Astrocyte of the spinal cord (primary cell): ENCODE measurements around the gene ACADS.

Experiments used
- DNase-seq: peaks from one replicate; pipeline ENCODE4 v3.0.0; 2011; ENCODE audit warnings: low read depth, low spot score
- H3K4me3 ChIP-seq: 2 replicates; pipeline ENCODE4 v1.5.1; 2011; ENCODE audit warnings: low read depth, mild to moderate bottlenecking, low read length, moderate library complexity
- in situ Hi-C: cut with HindIII; loops from 2 replicates; pipeline ENCODE4 v1.10.0; 2017; ENCODE audit warnings: low sequenced_read_pairs
- TF ChIP-seq, protein P1 (sequence below): IDR thresholded peaks from 2 replicates; pipeline ENCODE4 v1.5.1; 2012; ENCODE audit warnings: low read depth, mild to moderate bottlenecking, low read length, inconsistent platforms

Gene ACADS

DNA sequence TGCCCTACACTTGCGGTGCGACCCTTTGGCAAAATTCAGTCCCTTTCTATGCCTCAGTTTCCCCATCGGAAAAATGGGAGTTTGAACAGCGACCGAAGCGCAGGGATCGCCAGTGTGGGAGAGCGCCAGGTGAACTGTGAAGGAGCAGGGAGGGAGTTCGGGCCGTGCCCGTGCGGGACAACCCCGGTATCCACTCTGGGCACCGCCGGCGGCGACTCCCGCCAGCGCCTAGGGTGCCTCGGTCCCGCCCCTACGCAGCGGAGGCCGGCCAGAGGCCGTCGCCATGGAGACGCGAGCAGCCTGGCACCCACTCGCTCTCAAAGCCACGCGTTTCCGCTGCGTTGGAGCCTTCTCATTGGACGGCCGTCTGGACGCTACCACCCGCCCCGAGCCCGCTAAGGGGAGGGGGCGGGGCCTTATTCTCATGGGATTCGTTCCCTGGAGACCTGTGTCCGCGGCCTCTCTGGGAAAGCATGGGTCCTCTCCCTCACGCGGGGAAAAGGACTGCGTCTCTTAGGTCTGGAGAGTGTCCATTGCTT, 39.4 kb upstream of the ACADS start:
- peak; percentile 97 for DNase-seq
- H3K4me3 ChIP-seq: peak overlapping the region; percentile 70
- in situ Hi-C loops: no loop called here
- TF ChIP-seq, protein P1, sequence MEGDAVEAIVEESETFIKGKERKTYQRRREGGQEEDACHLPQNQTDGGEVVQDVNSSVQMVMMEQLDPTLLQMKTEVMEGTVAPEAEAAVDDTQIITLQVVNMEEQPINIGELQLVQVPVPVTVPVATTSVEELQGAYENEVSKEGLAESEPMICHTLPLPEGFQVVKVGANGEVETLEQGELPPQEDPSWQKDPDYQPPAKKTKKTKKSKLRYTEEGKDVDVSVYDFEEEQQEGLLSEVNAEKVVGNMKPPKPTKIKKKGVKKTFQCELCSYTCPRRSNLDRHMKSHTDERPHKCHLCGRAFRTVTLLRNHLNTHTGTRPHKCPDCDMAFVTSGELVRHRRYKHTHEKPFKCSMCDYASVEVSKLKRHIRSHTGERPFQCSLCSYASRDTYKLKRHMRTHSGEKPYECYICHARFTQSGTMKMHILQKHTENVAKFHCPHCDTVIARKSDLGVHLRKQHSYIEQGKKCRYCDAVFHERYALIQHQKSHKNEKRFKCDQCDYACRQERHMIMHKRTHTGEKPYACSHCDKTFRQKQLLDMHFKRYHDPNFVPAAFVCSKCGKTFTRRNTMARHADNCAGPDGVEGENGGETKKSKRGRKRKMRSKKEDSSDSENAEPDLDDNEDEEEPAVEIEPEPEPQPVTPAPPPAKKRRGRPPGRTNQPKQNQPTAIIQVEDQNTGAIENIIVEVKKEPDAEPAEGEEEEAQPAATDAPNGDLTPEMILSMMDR: no peak

DNA sequence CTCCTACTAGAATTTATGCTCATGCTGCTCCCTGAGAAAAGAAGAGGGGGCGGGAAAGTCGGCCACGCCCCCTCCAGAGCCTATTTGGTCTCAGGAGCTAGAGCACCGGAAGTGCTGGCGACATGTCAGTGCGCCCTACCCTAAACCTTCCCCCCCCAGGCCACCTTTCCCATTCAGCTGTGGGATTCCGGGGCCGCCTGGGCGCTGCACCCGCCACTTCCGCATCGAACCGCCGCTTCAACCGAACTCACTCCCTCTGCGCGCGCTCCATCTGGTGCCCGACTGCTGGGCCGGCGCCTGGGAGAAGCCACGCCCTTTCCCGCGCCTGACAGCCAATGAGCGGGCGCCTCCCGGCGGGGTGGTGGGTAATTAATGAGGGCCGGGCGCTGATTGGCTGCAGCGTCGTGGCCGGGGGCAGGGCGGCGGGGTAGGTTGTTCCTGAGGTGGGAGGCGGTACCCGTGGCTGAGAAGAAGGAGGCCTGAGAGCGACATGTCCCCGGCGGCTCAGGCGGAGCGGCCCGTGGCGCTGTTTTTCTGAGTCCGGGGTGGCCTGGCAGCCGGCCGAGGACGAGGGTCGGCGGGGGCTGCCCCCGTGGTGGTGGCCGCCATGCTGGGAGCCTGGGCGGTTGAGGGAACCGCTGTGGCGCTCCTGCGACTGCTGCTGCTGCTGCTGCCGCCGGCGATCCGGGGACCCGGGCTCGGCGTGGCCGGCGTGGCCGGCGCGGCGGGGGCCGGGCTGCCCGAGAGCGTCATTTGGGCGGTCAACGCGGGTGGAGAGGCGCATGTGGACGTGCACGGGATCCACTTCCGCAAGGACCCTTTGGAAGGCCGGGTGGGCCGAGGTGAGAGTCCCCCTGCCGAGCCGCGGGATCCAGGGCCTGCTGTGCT, 38.7 kb upstream of the ACADS start, which contains the start of gene MLEC:
TSS of gene MLEC (plus strand) at position 460 of the 888 bp plus-strand sequence. CDS start at position 608, 148 bp downstream.
- in situ Hi-C loops: no loop called here
- H3K4me3 ChIP-seq: peak within 1 kb of the TSS; percentile 70
- TF ChIP-seq, protein P1: no peak
- DNase-seq: peak; percentile 98

GRCh38 chr12:120687578-120688289, 37.9 kb upstream of the ACADS start:
- H3K4me3 ChIP-seq: peak overlapping the region; percentile 70
- in situ Hi-C loops: no loop called here
- DNase-seq: no peak
- TF ChIP-seq, protein P1: no peak

- in situ Hi-C loops: no loop called here
- DNase-seq: peak; percentile 56
- H3K4me3 ChIP-seq: peak overlapping the region; percentile 70
- TF ChIP-seq, protein P1: no peak
These were observed 37.0 kb upstream of the ACADS start for GRCh38 chr12:120688527-120689071.

GRCh38 chr12:120689397-120690082, 36.1 kb upstream of the ACADS start:
- TF ChIP-seq, protein P1: no peak
- no peak for DNase-seq
- peak overlapping the region; percentile 70 for H3K4me3 ChIP-seq
- in situ Hi-C loops: no loop called here

DNA sequence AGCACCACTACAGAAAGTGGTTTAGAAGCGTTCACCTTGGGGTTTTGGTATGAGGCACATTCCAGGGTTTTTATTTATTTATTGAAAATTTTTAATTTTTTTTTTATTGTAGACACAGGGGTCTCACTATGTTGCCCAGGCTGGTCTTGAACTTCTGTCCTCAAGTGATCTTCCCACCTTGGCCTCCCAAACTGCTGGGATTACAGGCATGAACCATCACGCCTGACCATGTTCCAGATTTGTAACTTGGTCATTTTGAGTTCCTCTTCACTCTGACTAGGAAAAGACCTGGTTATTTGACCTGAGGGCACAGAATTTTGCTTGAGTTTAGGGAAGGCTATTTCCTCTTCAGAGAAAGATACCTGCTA, 35.6 kb upstream of the ACADS start:
- TF ChIP-seq, protein P1: no peak
- no peak overlapping the region for H3K4me3 ChIP-seq
- no peak for DNase-seq
- in situ Hi-C loops: no loop called here
